ENCODE data around the gene SRGAP3. TPM values are rescaled to one million over a fixed set of nuclear protein-coding genes. Genes with fewer than 3 reads are reported as not detected.

The SRGAP3 gene
- total and polyA plus RNA-seq, 2 donors (not counting 1 experiment from before 2014, with no cell fraction given) = 0.92 to 12.4 TPM

GRCh38 chr3:9149566-9149965 lies 99.9 kb downstream of the SRGAP3 start:
- Histone ChIP-seq H3K4me1 (ENCODE audit: control insufficient read depth, extremely low read depth, insufficient read depth, low read length) (no peaks in the 10 kb centered on the region), H3K4me3 (replicated peaks in 1 of 4; ENCODE audit: control extremely low read depth in 1 of 4, insufficient read depth in 1 of 4, low read depth in 3 of 4, low read length in 4 of 4) (no peak overlapping the region), H3K27me3 (ENCODE audit: control insufficient read depth, insufficient read depth, low read length) (no peaks in the 10 kb centered on the region), H3K4me2 (ENCODE audit: extremely low read depth, insufficient read depth, low read length) (no peak overlapping the region), H3K36me3 (ENCODE audit: control insufficient read depth, insufficient read depth, low read length) (no peaks in the 10 kb centered on the region), H3K27ac (ENCODE audit: insufficient read depth, low read length) (no peak overlapping the region), H4K20me1 (ENCODE audit: control insufficient read depth, extremely low read depth, insufficient read depth, low read length) (no peaks in the 10 kb centered on the region), H2AFZ (ENCODE audit: low read length) (no peak overlapping the region), H3K9me3 (ENCODE audit: control insufficient read depth, insufficient read depth, low read depth, low read length) (no peaks in the 10 kb centered on the region), H3K79me2 (ENCODE audit: control insufficient read depth, insufficient read depth, low read length) (no peaks in the 10 kb centered on the region), H3K9ac (ENCODE audit: insufficient read depth, low read length) (no peak overlapping the region)
- no peak for TF ChIP-seq EZH2 (IDR thresholded peaks at IDR 0.05; ENCODE audit: low read length, missing control alignments)
- TF ChIP-seq CTCF (conservative IDR thresholded peaks at IDR 0.05 in 1 of 2, IDR thresholded peaks at IDR 0.05 in 1 of 2; ENCODE audit: low read depth in 1 of 2, low read length in 2 of 2) = no peak
- no peak for DNase-seq (ENCODE audit: low read depth in 2 of 2)

GRCh38 chr3:9147896-9148266 lies 101.6 kb downstream of the SRGAP3 start:
- Histone ChIP-seq H3K36me3 (ENCODE audit: control insufficient read depth, insufficient read depth, low read length) (no peaks in the 10 kb centered on the region), H3K4me2 (ENCODE audit: extremely low read depth, insufficient read depth, low read length) (no peak overlapping the region), H3K27me3 (ENCODE audit: control insufficient read depth, insufficient read depth, low read length) (no peaks in the 10 kb centered on the region), H3K9me3 (ENCODE audit: control insufficient read depth, insufficient read depth, low read depth, low read length) (no peaks in the 10 kb centered on the region), H3K9ac (ENCODE audit: insufficient read depth, low read length) (no peak overlapping the region), H3K27ac (ENCODE audit: insufficient read depth, low read length) (no peak overlapping the region), H3K79me2 (ENCODE audit: control insufficient read depth, insufficient read depth, low read length) (no peaks in the 10 kb centered on the region), H2AFZ (ENCODE audit: low read length) (no peak overlapping the region), H3K4me3 (replicated peaks in 1 of 4; ENCODE audit: control extremely low read depth in 1 of 4, insufficient read depth in 1 of 4, low read depth in 3 of 4, low read length in 4 of 4) (no peak overlapping the region), H3K4me1 (ENCODE audit: control insufficient read depth, extremely low read depth, insufficient read depth, low read length) (no peaks in the 10 kb centered on the region), H4K20me1 (ENCODE audit: control insufficient read depth, extremely low read depth, insufficient read depth, low read length) (no peaks in the 10 kb centered on the region)
- DNase-seq (ENCODE audit: low read depth in 2 of 2) = no peak
- TF ChIP-seq EZH2 (IDR thresholded peaks at IDR 0.05; ENCODE audit: low read length, missing control alignments) (no peak), CTCF (conservative IDR thresholded peaks at IDR 0.05 in 1 of 2, IDR thresholded peaks at IDR 0.05 in 1 of 2; ENCODE audit: low read depth in 1 of 2, low read length in 2 of 2) (no peak)

- Histone ChIP-seq H3K4me1 (ENCODE audit: control insufficient read depth, extremely low read depth, insufficient read depth, low read length) (no peaks in the 10 kb centered on the region), H3K9ac (ENCODE audit: insufficient read depth, low read length) (no peak overlapping the region), H4K20me1 (ENCODE audit: control insufficient read depth, extremely low read depth, insufficient read depth, low read length) (no peaks in the 10 kb centered on the region), H3K4me3 (replicated peaks in 1 of 4; ENCODE audit: control extremely low read depth in 1 of 4, insufficient read depth in 1 of 4, low read depth in 3 of 4, low read length in 4 of 4) (no peak overlapping the region), H3K9me3 (ENCODE audit: control insufficient read depth, insufficient read depth, low read depth, low read length) (no peaks in the 10 kb centered on the region), H2AFZ (ENCODE audit: low read length) (no peak overlapping the region), H3K4me2 (ENCODE audit: extremely low read depth, insufficient read depth, low read length) (no peak overlapping the region), H3K27ac (ENCODE audit: insufficient read depth, low read length) (no peak overlapping the region), H3K36me3 (ENCODE audit: control insufficient read depth, insufficient read depth, low read length) (no peaks in the 10 kb centered on the region), H3K79me2 (ENCODE audit: control insufficient read depth, insufficient read depth, low read length) (no peaks in the 10 kb centered on the region), H3K27me3 (ENCODE audit: control insufficient read depth, insufficient read depth, low read length) (no peaks in the 10 kb centered on the region)
- no peak for TF ChIP-seq CTCF (conservative IDR thresholded peaks at IDR 0.05 in 1 of 2, IDR thresholded peaks at IDR 0.05 in 1 of 2; ENCODE audit: low read depth in 1 of 2, low read length in 2 of 2)
- TF ChIP-seq EZH2 (IDR thresholded peaks at IDR 0.05; ENCODE audit: low read length, missing control alignments) = no peak
- DNase-seq (ENCODE audit: low read depth in 2 of 2) = peak in 1 of 2 donors; percentile 23
Observed at GRCh38 chr3:9147215-9147895, 102.1 kb downstream of the SRGAP3 start.
